ENCODE measurements around the gene AKR7A2.

DNA sequence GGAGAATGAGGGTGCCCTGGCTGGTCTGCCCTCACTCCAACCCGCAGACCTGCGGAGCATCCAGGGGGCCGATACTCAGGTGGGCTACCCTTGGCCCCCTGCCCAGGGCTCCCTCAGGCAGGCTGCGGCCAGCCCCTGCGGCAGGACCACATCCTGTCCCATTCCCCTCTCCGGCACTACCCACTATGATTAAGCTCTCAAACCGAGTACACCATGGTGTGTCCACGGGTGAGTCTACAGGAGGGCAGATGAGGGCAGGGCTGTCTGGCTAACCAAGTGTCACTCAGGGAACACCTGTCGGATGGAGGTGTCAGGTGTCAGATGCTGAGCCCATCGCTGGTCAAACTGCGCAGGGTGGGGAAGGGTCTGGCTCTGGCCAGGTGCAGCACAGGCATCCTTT lies 47.4 kb upstream of the AKR7A2 start:
- TF ChIP-seq ZNF274 (IDR thresholded peaks at IDR 0.05; ENCODE audit: borderline replicate concordance, low read depth, low read length) (no peak), EGR1 (conservative IDR thresholded peaks at IDR 0.05) (no peak), GABPB1 (CRISPR knock-in tag; IDR thresholded peaks at IDR 0.05) (no peak), ZBTB17 (CRISPR knock-in tag; IDR thresholded peaks at IDR 0.05) (no peak), NR2C2 (CRISPR knock-in tag; IDR thresholded peaks at IDR 0.05) (no peak), NR2C2 (tag; IDR thresholded peaks at IDR 0.05) (no peak), ZKSCAN1 (IDR thresholded peaks at IDR 0.05; ENCODE audit: low read depth, low read length) (no peak), ZNF124 (CRISPR knock-in tag; IDR thresholded peaks at IDR 0.05) (no peak)

Measured in K562 (cell line).